A549 (cell line): ENCODE data around the gene SINHCAF. TPM values are rescaled to one million over a fixed set of nuclear protein-coding genes. Genes with fewer than 3 reads are reported as not detected.

ENCODE experiments used
- ATAC-seq, 2 experiments: fragments of 200-7000 bp in 1 of 2; fragments of >200 bp in 1 of 2; cut with Nextera tagmentation in 1 of 2; cut with Tn5 transposase in 1 of 2; 3 replicates each; pipeline versions ENCODE4 v1.8.0 to v1.9.1; 2018 to 2020; ENCODE audit warnings: mild to moderate bottlenecking in 1 of 2, moderate library complexity in 1 of 2
- CTCF ChIA-PET: fragments of 300-600 bp; sonication (Branson Sonifier 250); formaldehyde crosslinking; extraction: SDS; loops from one replicate; lab custom pipeline; 2021; ENCODE audit warnings: antibody characterized with exemption, inconsistent platforms; lab: Yijun Ruan, JAX
- POLR2A ChIA-PET: fragments of 350-600 bp; formaldehyde crosslinking; extraction: SDS; loops from one replicate; lab custom pipeline; 2021; ENCODE audit warnings: antibody characterized with exemption, inconsistent platforms; lab: Yijun Ruan, JAX
- DNase-seq, 2 experiments: peaks; one replicate each; pipeline versions ENCODE4 v3.0.0 to v3.0.0-alpha.2; 2011 to 2016; ENCODE audit warnings: low read depth in 1 of 2, low spot score in 1 of 2
- FAIRE-seq: peaks from 2 replicates; lab custom pipeline; 2011; peaks lifted over from hg19 to GRCh38; lab: Jason Lieb, UNC
- H3K27ac ChIP-seq, 2 experiments: fragments of >200 bp; sonication (Bioruptor Twin); formaldehyde crosslinking; 3 replicates each; pipeline ENCODE4 v1.5.1; 2016 to 2017
- H3K4me1 ChIP-seq: fragments of >200 bp; sonication (Bioruptor Twin); formaldehyde crosslinking; 3 replicates; pipeline ENCODE4 v1.6.1; 2016
- H3K4me2 ChIP-seq: fragments of >200 bp; sonication (Bioruptor Twin); formaldehyde crosslinking; 3 replicates; pipeline ENCODE4 v1.6.1; 2016
- H3K4me3 ChIP-seq: fragments of >200 bp; sonication (Bioruptor Twin); formaldehyde crosslinking; 3 replicates; pipeline ENCODE4 v1.5.1; 2016
- H3K9me3 ChIP-seq: fragments of >200 bp; sonication (Bioruptor Twin); formaldehyde crosslinking; 3 replicates; pipeline ENCODE4 v1.6.1; 2016
- BHLHE40 ChIP-seq: IDR thresholded peaks from 2 replicates; pipeline ENCODE4 v1.6.1; 2012; ENCODE audit warnings: low read depth, low read length, inconsistent platforms
- CBX8 ChIP-seq: fragments of 200-600 bp; sonication (generic); IDR thresholded peaks from 2 replicates; pipeline ENCODE4 v1.6.1; 2016
- CHD4 ChIP-seq: fragments of 200-600 bp; sonication (generic); IDR thresholded peaks from 2 replicates; pipeline ENCODE4 v1.6.1; 2016; ENCODE audit warnings: antibody characterized with exemption, mild to moderate bottlenecking, borderline replicate concordance
- EHMT2 ChIP-seq: fragments of 200-600 bp; sonication (generic); IDR thresholded peaks from 2 replicates; pipeline ENCODE4 v1.6.1; 2016; ENCODE audit warnings: antibody characterized with exemption, low read depth, mild to moderate bottlenecking, moderate library complexity
- ELK1 ChIP-seq: fragments of 150-350 bp; IDR thresholded peaks from 2 replicates; pipeline ENCODE4 v1.6.1; 2014; ENCODE audit warnings: low read depth, mild to moderate bottlenecking, low read length
- ESRRA ChIP-seq: fragments of 150-350 bp; IDR thresholded peaks from 2 replicates; pipeline ENCODE4 v1.6.1; 2014; ENCODE audit warnings: mild to moderate bottlenecking, low read length, borderline replicate concordance
- FOSL2 ChIP-seq, 2 experiments: fragments of 450-650 bp in 1 of 2; fragments of >200 bp in 1 of 2; sonication (Bioruptor Twin) in 1 of 2; formaldehyde crosslinking; IDR thresholded peaks; 2 replicates each; pipeline versions ENCODE4 v1.5.0 to v1.6.1; 2016 to 2020; ENCODE audit warnings: mild to moderate bottlenecking in 1 of 2, moderate library complexity in 1 of 2
- HDAC2 ChIP-seq: fragments of 200-600 bp; sonication (generic); IDR thresholded peaks from 2 replicates; pipeline ENCODE4 v1.6.1; 2016
- JUN ChIP-seq, 2 experiments: fragments of >200 bp; sonication (Bioruptor Twin); formaldehyde crosslinking; IDR thresholded peaks; 2 replicates in 1 of 2; 3 replicates in 1 of 2; pipeline ENCODE4 v1.6.1; 2016 to 2017
- JUNB ChIP-seq: fragments of >200 bp; sonication (Bioruptor Twin); formaldehyde crosslinking; IDR thresholded peaks from 2 replicates; pipeline ENCODE4 v1.6.1; 2016
- KDM1A ChIP-seq: fragments of 200-600 bp; sonication (generic); IDR thresholded peaks from 2 replicates; pipeline ENCODE4 v1.6.1; 2016; ENCODE audit warnings: low read depth, mild to moderate bottlenecking
- MAZ ChIP-seq: fragments of 150-350 bp; IDR thresholded peaks from 2 replicates; pipeline ENCODE4 v1.6.1; 2014; ENCODE audit warnings: antibody characterized with exemption, low read depth, low read length, borderline replicate concordance
- MYC ChIP-seq: IDR thresholded peaks from 2 replicates; pipeline ENCODE4 v1.6.1; 2012; ENCODE audit warnings: mild to moderate bottlenecking, inconsistent platforms, low read length, improper control_type of control experiment, borderline replicate concordance
- NFE2L2 ChIP-seq: fragments of 150-350 bp; conservative IDR thresholded peaks from 2 replicates; pipeline ENCODE4 v1.6.1; 2014; ENCODE audit warnings: low read length
- NPAS2 ChIP-seq: fragments of 250-450 bp; sonication (Bioruptor Pico); IDR thresholded peaks from 2 replicates; pipeline ENCODE4 v1.8.0; 2022; ENCODE audit warnings: mild to moderate bottlenecking, moderate library complexity, borderline replicate concordance
- NR3C1 ChIP-seq: fragments of >200 bp; sonication (Bioruptor Twin); formaldehyde crosslinking; IDR thresholded peaks from 3 replicates; pipeline ENCODE4 v1.6.1; 2017
- PHF8 ChIP-seq: fragments of 200-600 bp; sonication (generic); IDR thresholded peaks from 2 replicates; pipeline ENCODE4 v1.6.1; 2016; ENCODE audit warnings: low read depth, mild to moderate bottlenecking, antibody characterized with exemption, moderate library complexity, borderline replicate concordance
- POLR2A ChIP-seq: IDR thresholded peaks from 2 replicates; pipeline ENCODE4 v1.6.1; 2012; ENCODE audit warnings: mild to moderate bottlenecking, low read length
- RCOR1 ChIP-seq: fragments of 150-350 bp; IDR thresholded peaks from 2 replicates; pipeline ENCODE4 v1.6.1; 2014; ENCODE audit warnings: antibody characterized with exemption, low read length, low read depth
- RFX5 ChIP-seq: fragments of 450-650 bp; IDR thresholded peaks from 2 replicates; pipeline ENCODE4 v1.7.1; 2014; ENCODE audit warnings: antibody characterized with exemption, mild to moderate bottlenecking, moderate library complexity
- RNF2 ChIP-seq: fragments of 200-600 bp; sonication (generic); IDR thresholded peaks from 2 replicates; pipeline ENCODE4 v1.6.1; 2016; ENCODE audit warnings: low read depth, mild to moderate bottlenecking, antibody characterized with exemption, moderate library complexity, borderline replicate concordance
- USF2 ChIP-seq: fragments of 450-650 bp; IDR thresholded peaks from 2 replicates; pipeline ENCODE4 v1.6.1; 2014; ENCODE audit warnings: antibody characterized with exemption
- ZC3H11A ChIP-seq: fragments of 450-650 bp; IDR thresholded peaks from 2 replicates; pipeline ENCODE4 v1.6.1; 2014; ENCODE audit warnings: antibody characterized with exemption, mild to moderate bottlenecking
- ZFP36 ChIP-seq: fragments of 450-650 bp; IDR thresholded peaks from 2 replicates; pipeline ENCODE4 v1.6.1; 2014; ENCODE audit warnings: borderline replicate concordance; ENCODE audit not compliant: partially characterized antibody
- ZNF302 ChIP-seq: fragments of 250-450 bp; sonication (Bioruptor Pico); IDR thresholded peaks from 2 replicates; pipeline ENCODE4 v1.9.0; 2021; ENCODE audit warnings: inconsistent platforms, mild to moderate bottlenecking, moderate library complexity
- WGBS: methylation state at CpG from one replicate; pipeline ENCODE4 v1.1.6; 2017; ENCODE audit errors: missing lambda C conversion rate; 5-methylcytosine and 5-hydroxymethylcytosine counted together
- polyA plus RNA-seq, 4 experiments: library from polyadenylated mRNA; depleted of rRNA in 3 of 4; stranded (reverse); fragments of >200 nt; fragmentation: RNase III in 1 of 4; extraction: RNeasy Plus Mini Kit Qiagen cat#74134 plus additional on column Dnase treatment in 1 of 4; gene quantifications; 2 replicates in 3 of 4; 3 replicates in 1 of 4; pipeline ENCODE4 v1.2.3, GENCODE V29; 2011 to 2017
- TF ChIP-seq, protein P1 (sequence below): fragments of >200 bp; sonication (Bioruptor Twin); formaldehyde crosslinking; IDR thresholded peaks from 3 replicates; pipeline ENCODE4 v1.6.1; 2016
- TF ChIP-seq, protein P2 (sequence below): fragments of 250-450 bp; sonication (Bioruptor Pico); IDR thresholded peaks from 2 replicates; pipeline ENCODE4 v1.5.0; 2020; ENCODE audit warnings: low read depth, mild to moderate bottlenecking, moderate library complexity
- TF ChIP-seq, protein P3 (sequence below): IDR thresholded peaks from 2 replicates; pipeline ENCODE4 v1.6.1; 2012; ENCODE audit warnings: low read depth, borderline replicate concordance
- TF ChIP-seq, protein P4 (sequence below): fragments of >200 bp; sonication (Bioruptor Twin); formaldehyde crosslinking; IDR thresholded peaks from 2 replicates; pipeline ENCODE4 v1.6.1; 2016

Gene SINHCAF
- polyA plus RNA-seq, 2 of the 4 experiments (the other 2 are of a cell fraction) = 38.8 to 106 TPM

DNA sequence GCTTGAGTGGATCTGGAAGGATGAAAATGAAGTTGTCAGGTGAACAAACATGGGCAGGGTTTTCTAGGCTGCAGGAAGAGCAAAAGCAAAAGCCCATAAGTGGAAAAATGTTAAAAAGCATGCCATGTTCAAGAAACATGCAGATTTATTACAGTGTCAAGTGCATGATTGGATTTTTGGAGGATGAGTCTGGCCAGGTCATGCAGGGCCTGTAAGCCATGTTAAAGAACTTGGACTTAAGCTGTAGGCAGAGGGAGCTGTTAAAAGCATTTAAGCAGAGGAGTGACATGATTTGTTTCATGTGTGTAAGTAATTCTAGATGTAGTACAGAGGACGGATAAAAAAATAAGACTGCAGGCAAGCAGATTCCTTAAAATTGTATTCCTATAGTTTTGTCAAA, 16.3 kb upstream of the SINHCAF start:
- no peak for ATAC-seq
- no peak overlapping the region for H3K27ac ChIP-seq
- H3K4me2 ChIP-seq = no peak overlapping the region
- POLR2A ChIA-PET = no interaction called here
- DNase-seq = no peak
- TF ChIP-seq ZFP36 (no peak), HDAC2 (no peak), MYC (no peak), RFX5 (no peak), NPAS2 (CRISPR knock-in tag) (no peak), NR3C1 (no peak), EHMT2 (no peak), RNF2 (no peak), PHF8 (no peak), CBX8 (no peak)
- TF ChIP-seq, protein P1, sequence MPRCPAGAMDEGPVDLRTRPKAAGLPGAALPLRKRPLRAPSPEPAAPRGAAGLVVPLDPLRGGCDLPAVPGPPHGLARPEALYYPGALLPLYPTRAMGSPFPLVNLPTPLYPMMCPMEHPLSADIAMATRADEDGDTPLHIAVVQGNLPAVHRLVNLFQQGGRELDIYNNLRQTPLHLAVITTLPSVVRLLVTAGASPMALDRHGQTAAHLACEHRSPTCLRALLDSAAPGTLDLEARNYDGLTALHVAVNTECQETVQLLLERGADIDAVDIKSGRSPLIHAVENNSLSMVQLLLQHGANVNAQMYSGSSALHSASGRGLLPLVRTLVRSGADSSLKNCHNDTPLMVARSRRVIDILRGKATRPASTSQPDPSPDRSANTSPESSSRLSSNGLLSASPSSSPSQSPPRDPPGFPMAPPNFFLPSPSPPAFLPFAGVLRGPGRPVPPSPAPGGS = no peak
- TF ChIP-seq, protein P2, sequence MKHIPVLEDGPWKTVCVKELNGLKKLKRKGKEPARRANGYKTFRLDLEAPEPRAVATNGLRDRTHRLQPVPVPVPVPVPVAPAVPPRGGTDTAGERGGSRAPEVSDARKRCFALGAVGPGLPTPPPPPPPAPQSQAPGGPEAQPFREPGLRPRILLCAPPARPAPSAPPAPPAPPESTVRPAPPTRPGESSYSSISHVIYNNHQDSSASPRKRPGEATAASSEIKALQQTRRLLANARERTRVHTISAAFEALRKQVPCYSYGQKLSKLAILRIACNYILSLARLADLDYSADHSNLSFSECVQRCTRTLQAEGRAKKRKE = no peak
- TF ChIP-seq, all 56 proteins: peak for 0
- Histone ChIP-seq H3K4me3 (no peak overlapping the region), H3K4me1 (no peaks in the 10 kb centered on the region), H3K9me3 (no peaks in the 10 kb centered on the region)
- FAIRE-seq = no peak
- 91% methylated on average over 1 of the region's 1 CpG for WGBS
- CTCF ChIA-PET = interaction anchor here (1.1 to 1.4 kb wide), 2 partner anchors 10 to 21 kb away, joined by 3 to 4 read pairs; no protein-coding TSS in a partner anchor

GRCh38 chr12:31339831-31340622, 14.1 kb upstream of the SINHCAF start:
- no peak for ATAC-seq
- WGBS = 77% methylated on average over 10 of the region's 10 CpGs
- FAIRE-seq = no peak
- no peak overlapping the region for H3K4me3 ChIP-seq
- TF ChIP-seq ELK1 (no peak), JUN (IDR thresholded peaks at IDR 0.05) (no peak), RCOR1 (no peak), KDM1A (no peak), POLR2A (no peak), ZNF302 (CRISPR knock-in tag) (no peak), JUNB (no peak), CHD4 (no peak), ESRRA (no peak), NFE2L2 (no peak), USF2 (no peak), ZC3H11A (no peak), MAZ (no peak), BHLHE40 (no peak), FOSL2 (IDR thresholded peaks at IDR 0.05) (no peak), FOSL2 (CRISPR knock-in tag; IDR thresholded peaks at IDR 0.05) (no peak)
- TF ChIP-seq, protein P3, sequence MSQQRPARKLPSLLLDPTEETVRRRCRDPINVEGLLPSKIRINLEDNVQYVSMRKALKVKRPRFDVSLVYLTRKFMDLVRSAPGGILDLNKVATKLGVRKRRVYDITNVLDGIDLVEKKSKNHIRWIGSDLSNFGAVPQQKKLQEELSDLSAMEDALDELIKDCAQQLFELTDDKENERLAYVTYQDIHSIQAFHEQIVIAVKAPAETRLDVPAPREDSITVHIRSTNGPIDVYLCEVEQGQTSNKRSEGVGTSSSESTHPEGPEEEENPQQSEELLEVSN = no peak
- TF ChIP-seq, protein P4, sequence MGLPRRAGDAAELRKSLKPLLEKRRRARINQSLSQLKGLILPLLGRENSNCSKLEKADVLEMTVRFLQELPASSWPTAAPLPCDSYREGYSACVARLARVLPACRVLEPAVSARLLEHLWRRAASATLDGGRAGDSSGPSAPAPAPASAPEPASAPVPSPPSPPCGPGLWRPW = no peak
- TF ChIP-seq, all 56 proteins: peak for 0
- DNase-seq = no peak
- CTCF ChIA-PET = interaction anchor here (0.6 to 1.1 kb wide), 3 partner anchors 12 to 260 kb away, joined by 3 to 4 read pairs (median 4); no protein-coding TSS in a partner anchor
- Histone ChIP-seq H3K4me1 (no peaks in the 10 kb centered on the region), H3K27ac (no peak overlapping the region), H3K9me3 (no peaks in the 10 kb centered on the region), H3K4me2 (no peak overlapping the region)
- POLR2A ChIA-PET = interaction anchor here (2.3 kb wide), 1 partner anchor 14 kb away, joined by 7 read pairs; no protein-coding TSS in a partner anchor
